Left lung (tissue), 10 donors: Measurements from ENCODE around the gene FADD. TPM values are rescaled to one million over a fixed set of nuclear protein-coding genes. Genes with fewer than 3 reads are reported as not detected.

Source experiments
- ATAC-seq: fragments of 200-7000 bp; cut with Tn5 transposase; one replicate; pipeline ENCODE4 v1.9.1; 2020; ENCODE audit warnings: moderate library complexity
- DNase-seq, 4 donors: peaks; one replicate each; pipeline ENCODE4 v3.0.0-alpha.2; 2013 to 2020
- H3K27ac ChIP-seq, 2 donors: fragments of 200-600 bp; sonication (generic) in 1 of 2; one replicate each; pipeline versions ENCODE4 v1.5.0 to v1.8.0; 2020 to 2021
- H3K27me3 ChIP-seq, 2 donors: fragments of 200-600 bp; sonication (generic) in 1 of 2; one replicate each; pipeline versions ENCODE4 v1.5.0 to v1.8.0; 2020 to 2021
- H3K36me3 ChIP-seq, 2 donors: fragments of 200-600 bp; sonication (generic) in 1 of 2; one replicate each; pipeline versions ENCODE4 v1.5.0 to v1.8.0; 2020 to 2021
- H3K4me1 ChIP-seq, 2 donors: fragments of 200-600 bp; one replicate each; pipeline ENCODE4 v1.8.0; 2021
- H3K4me3 ChIP-seq, 2 donors: fragments of 200-600 bp; sonication (generic) in 1 of 2; one replicate each; pipeline versions ENCODE4 v1.5.0 to v1.8.0; 2020 to 2021; ENCODE audit warnings: mild to moderate bottlenecking in 1 of 2
- H3K9me3 ChIP-seq, 2 donors: fragments of 200-600 bp; sonication (generic) in 1 of 2; one replicate each; pipeline versions ENCODE4 v1.5.0 to v1.8.0; 2020 to 2021
- CTCF ChIP-seq, 2 donors: fragments of 200-600 bp; sonication (generic) in 1 of 2; IDR thresholded peaks; one replicate each; pipeline versions ENCODE4 v1.5.0 to v1.8.0; 2021; ENCODE audit warnings: antibody characterized with exemption in 2 of 2
- intact Hi-C, 2 donors: fragments of 100-400 bp; cut with DNase I; formaldehyde crosslinking; loops; one replicate each; pipeline versions ENCODE4 v1.11.2 to v1.14.2; 2022
- polyA plus RNA-seq, 6 donors: library from polyadenylated mRNA; unstranded; fragments of 120-200 nt; gene quantifications; one replicate each; pipeline ENCODE4 v1.2.1, GENCODE V29; 2013; ENCODE audit not compliant: insufficient read length in 6 of 6
- total RNA-seq, 2 donors: library from RNA; stranded (reverse); fragmentation: NEBNext Ultra II Directional; extraction: Animal tissue kit (Norgen Biotek cat#: 25700); gene quantifications; one replicate each; pipeline ENCODE4 v1.2.1, GENCODE V29; 2021
- donor health status: DM: no; HTN: yes; CAD: no.
- donor health status: DM: no; HTN: no; CAD: no.

The FADD gene
- total and polyA plus RNA-seq, 8 donors = 10.6 to 28.4 (median 14.4) TPM

DNA sequence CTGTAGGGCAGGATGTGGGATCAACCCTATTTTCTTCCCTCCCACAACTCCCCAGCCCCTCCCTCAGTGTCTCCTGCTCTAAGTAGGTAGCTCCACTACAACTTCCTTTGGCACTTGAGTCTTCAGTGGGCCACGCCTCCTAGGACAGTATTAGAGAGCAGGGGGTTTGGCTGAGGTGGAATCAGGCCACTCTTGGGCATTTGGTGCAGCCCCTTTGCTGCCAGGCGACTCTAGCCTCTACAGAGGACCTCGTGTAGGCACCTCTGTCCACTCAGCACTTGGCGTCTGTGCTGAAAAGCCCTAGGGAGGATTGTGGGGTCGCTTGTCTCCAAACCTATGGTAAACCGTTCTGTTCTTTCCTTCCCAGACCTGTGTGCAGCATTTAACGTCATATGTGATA is 2.7 kb downstream of the FADD start:
- peaks cover 0 to 44% of the 10 kb centered on the region in 2 donors for H3K36me3 ChIP-seq
- DNase-seq (no peak), ATAC-seq (no peak)
- no peak overlapping the region for H3K4me3 ChIP-seq
- H3K4me1 ChIP-seq = peaks cover 10 to 49% of the 10 kb centered on the region in 2 donors
- intact Hi-C loops = no loop called here
- no peak for TF ChIP-seq CTCF (IDR thresholded peaks at IDR 0.05)
- no peaks in the 10 kb centered on the region for H3K9me3 ChIP-seq
- no peak overlapping the region for H3K27ac ChIP-seq
- no peaks in the 10 kb centered on the region for H3K27me3 ChIP-seq

- Histone ChIP-seq H3K9me3 (no peaks in the 10 kb centered on the region), H3K36me3 (peaks cover 0 to 44% of the 10 kb centered on the region in 2 donors), H3K27ac (no peak overlapping the region), H3K27me3 (no peaks in the 10 kb centered on the region), H3K4me3 (no peak overlapping the region), H3K4me1 (peaks cover 10 to 49% of the 10 kb centered on the region in 2 donors)
- ATAC-seq (no peak), DNase-seq (no peak)
- no peak for TF ChIP-seq CTCF (IDR thresholded peaks at IDR 0.05)
- intact Hi-C loops = no loop called here
These were observed 3.3 kb downstream of the FADD start for GRCh38 chr11:70206226-70206981.

GRCh38 chr11:70206982-70207376 is 3.9 kb downstream of the FADD start:
- Histone ChIP-seq H3K27ac (no peak overlapping the region), H3K4me1 (peaks cover 10 to 46% of the 10 kb centered on the region in 2 donors), H3K4me3 (no peak overlapping the region), H3K27me3 (no peaks in the 10 kb centered on the region), H3K9me3 (no peaks in the 10 kb centered on the region), H3K36me3 (peaks cover 0 to 44% of the 10 kb centered on the region in 2 donors)
- intact Hi-C loops = no loop called here
- ATAC-seq (no peak), DNase-seq (no peak)
- TF ChIP-seq CTCF (IDR thresholded peaks at IDR 0.05) = no peak

DNA sequence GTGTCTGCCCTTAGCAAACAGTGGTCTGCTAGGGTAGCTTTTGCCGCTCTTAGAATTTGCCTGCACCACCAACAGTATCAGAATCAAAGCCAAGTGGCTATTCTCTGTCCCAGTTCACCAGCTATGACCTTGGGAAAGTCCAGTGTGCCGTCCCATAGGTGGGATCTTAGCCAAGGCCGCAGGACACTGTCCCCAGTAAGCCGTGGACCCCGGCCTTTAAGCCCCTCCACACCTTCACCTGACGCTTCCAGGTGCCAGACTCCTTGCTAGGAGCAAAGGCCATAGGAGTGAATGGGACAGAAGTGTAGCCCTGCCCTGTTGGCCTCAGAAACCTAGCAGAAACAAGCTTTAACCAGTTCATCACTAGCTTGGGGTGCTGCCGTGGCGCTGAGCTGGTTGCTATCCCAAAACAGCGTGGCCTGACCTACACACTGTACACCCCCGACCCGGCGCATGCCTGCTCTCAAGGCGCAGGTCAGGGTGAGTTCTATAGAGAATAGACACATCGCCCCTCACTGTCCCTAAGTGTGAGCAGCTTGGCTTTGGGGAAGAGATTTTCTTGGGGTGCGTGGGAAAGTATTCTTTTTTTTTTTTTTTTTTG is 4.5 kb downstream of the FADD start:
- no peak for TF ChIP-seq CTCF (IDR thresholded peaks at IDR 0.05)
- Histone ChIP-seq H3K36me3 (peaks cover 0 to 44% of the 10 kb centered on the region in 2 donors), H3K4me1 (peaks cover 10 to 40% of the 10 kb centered on the region in 2 donors), H3K27me3 (no peaks in the 10 kb centered on the region), H3K4me3 (no peak overlapping the region), H3K9me3 (no peaks in the 10 kb centered on the region), H3K27ac (no peak overlapping the region)
- ATAC-seq (no peak), DNase-seq (no peak)
- intact Hi-C loops = no loop called here

DNA sequence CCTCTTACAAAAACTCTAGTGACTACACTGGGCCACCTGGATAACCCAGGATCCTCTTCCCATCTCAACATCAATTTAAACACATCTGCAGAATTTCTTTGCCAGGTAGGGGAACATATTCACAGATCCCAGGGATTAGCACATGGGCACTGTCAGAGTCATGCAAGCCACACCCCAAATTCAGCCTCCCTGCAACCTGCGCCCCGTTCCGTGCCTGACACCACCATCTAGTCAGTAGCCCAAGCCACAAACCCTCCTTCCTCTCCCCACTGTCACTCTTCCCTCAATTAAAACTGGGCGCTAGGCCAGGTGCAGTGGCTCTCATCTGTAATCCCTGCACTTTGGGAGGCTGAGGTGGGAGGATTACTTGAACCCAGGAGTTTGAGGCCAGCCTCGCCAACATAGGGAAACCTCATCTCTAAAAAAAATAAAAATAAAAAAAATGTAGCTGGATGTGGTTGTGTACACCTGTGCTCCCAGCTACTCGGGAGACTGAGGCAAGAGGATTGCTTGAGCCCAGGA is 6.4 kb downstream of the FADD start:
- intact Hi-C loops = no loop called here
- TF ChIP-seq CTCF (IDR thresholded peaks at IDR 0.05) = no peak
- no peak for ATAC-seq
- Histone ChIP-seq H3K4me1 (peaks cover 9 to 32% of the 10 kb centered on the region in 2 donors), H3K9me3 (no peaks in the 10 kb centered on the region), H3K4me3 (no peak overlapping the region), H3K36me3 (peaks cover 0 to 44% of the 10 kb centered on the region in 2 donors), H3K27ac (no peak overlapping the region), H3K27me3 (no peaks in the 10 kb centered on the region)
- DNase-seq = no peak
